HG03342 (cell line): Measurements from ENCODE around the gene BEAN1.

Experiments
- ATAC-seq: cut with Tn5 transposase; IDR thresholded peaks from one replicate; pipeline ENCODE4 v1.9.1; 2021; ENCODE audit warnings: mild to moderate bottlenecking, moderate library complexity; ENCODE audit not compliant: unreplicated experiment

Gene BEAN1

GRCh38 chr16:66416939-66417700 lies 10.0 kb upstream of the BEAN1 start:
- no peak for ATAC-seq

GRCh38 chr16:66418165-66418962 lies 8.7 kb upstream of the BEAN1 start:
- no peak for ATAC-seq

GRCh38 chr16:66419527-66419926 lies 7.6 kb upstream of the BEAN1 start:
- ATAC-seq, result no peak

GRCh38 chr16:66420396-66420795 lies 6.7 kb upstream of the BEAN1 start:
- ATAC-seq, result no peak

- ATAC-seq, result no peak
Observed at GRCh38 chr16:66421891-66422290, 5.2 kb upstream of the BEAN1 start.

- ATAC-seq, result no peak
Observed at GRCh38 chr16:66422366-66422765, 4.7 kb upstream of the BEAN1 start.

GRCh38 chr16:66423177-66423576 lies 3.9 kb upstream of the BEAN1 start:
- no peak for ATAC-seq

GRCh38 chr16:66425651-66426050 lies 1.4 kb upstream of the BEAN1 start:
- ATAC-seq, result no peak

- no peak for ATAC-seq
Observed at GRCh38 chr16:66426112-66427035, 721 bp upstream of the BEAN1 start.

GRCh38 chr16:66427871-66428681 lies 981 bp downstream of the BEAN1 start:
- no peak for ATAC-seq

- no peak for ATAC-seq
Observed at GRCh38 chr16:66428682-66429251, 1.7 kb downstream of the BEAN1 start.

GRCh38 chr16:66429290-66429962 lies 2.3 kb downstream of the BEAN1 start:
- ATAC-seq, result no peak

- ATAC-seq, result no peak
Observed at GRCh38 chr16:66430214-66430613, 3.1 kb downstream of the BEAN1 start.

GRCh38 chr16:66431760-66432159 lies 4.7 kb downstream of the BEAN1 start:
- ATAC-seq, result no peak

- no peak for ATAC-seq
Observed at GRCh38 chr16:66432429-66432828, 5.3 kb downstream of the BEAN1 start.

- no peak for ATAC-seq
Observed at GRCh38 chr16:66434619-66435430, 7.7 kb downstream of the BEAN1 start.

- no peak for ATAC-seq
Observed at GRCh38 chr16:66435896-66436295, 8.8 kb downstream of the BEAN1 start.

GRCh38 chr16:66437391-66437945 lies 10.4 kb downstream of the BEAN1 start:
- ATAC-seq, result no peak
